Activated CD4-positive, CD25-positive, alpha-beta regulatory T cell (primary cell): ENCODE measurements around the gene SND1.

ENCODE experiments used
- DNase-seq, 4 experiments: peaks; one replicate each; lab custom pipeline; 2025; lab: John Stamatoyannopoulos, UW

The SND1 gene

GRCh38 chr7:127905491-127906330 lies 253.7 kb downstream of the SND1 start:
- no peak for DNase-seq

GRCh38 chr7:127907110-127908040 lies 255.4 kb downstream of the SND1 start:
- DNase-seq, result no peak

GRCh38 chr7:127908430-127909258 lies 256.6 kb downstream of the SND1 start:
- no peak for DNase-seq

- no peak for DNase-seq
Measured at GRCh38 chr7:127909424-127910152, 257.6 kb downstream of the SND1 start.

- no peak for DNase-seq
Measured at GRCh38 chr7:127910670-127911069, 258.7 kb downstream of the SND1 start.

GRCh38 chr7:127911968-127912511 lies 260.0 kb downstream of the SND1 start:
- DNase-seq, result no peak

GRCh38 chr7:127912901-127913300 lies 260.9 kb downstream of the SND1 start:
- no peak for DNase-seq

- DNase-seq, result no peak
Measured at GRCh38 chr7:127913686-127914085, 261.7 kb downstream of the SND1 start.

- DNase-seq, result no peak
Measured at GRCh38 chr7:127914693-127915092, 262.7 kb downstream of the SND1 start.

- no peak for DNase-seq
Measured at GRCh38 chr7:127916735-127917134, 264.7 kb downstream of the SND1 start.

- DNase-seq, result no peak
Measured at GRCh38 chr7:127918130-127918529, 266.1 kb downstream of the SND1 start.

- DNase-seq, result no peak
Measured at GRCh38 chr7:127920787-127921438, 268.9 kb downstream of the SND1 start.

GRCh38 chr7:127922656-127923055 lies 270.7 kb downstream of the SND1 start:
- DNase-seq, result no peak

GRCh38 chr7:127924874-127925273 lies 272.9 kb downstream of the SND1 start:
- no peak for DNase-seq

GRCh38 chr7:127927348-127927696 lies 275.3 kb downstream of the SND1 start:
- DNase-seq, result no peak

- DNase-seq, result no peak
Measured at GRCh38 chr7:127928222-127928621, 276.2 kb downstream of the SND1 start.

- no peak for DNase-seq
Measured at GRCh38 chr7:127928852-127929251, 276.9 kb downstream of the SND1 start.

- no peak for DNase-seq
Measured at GRCh38 chr7:127930341-127931328, 278.6 kb downstream of the SND1 start.

- DNase-seq, result no peak
Measured at GRCh38 chr7:127932076-127932475, 280.1 kb downstream of the SND1 start.
